ENCODE data around the gene COA6.

DNA sequence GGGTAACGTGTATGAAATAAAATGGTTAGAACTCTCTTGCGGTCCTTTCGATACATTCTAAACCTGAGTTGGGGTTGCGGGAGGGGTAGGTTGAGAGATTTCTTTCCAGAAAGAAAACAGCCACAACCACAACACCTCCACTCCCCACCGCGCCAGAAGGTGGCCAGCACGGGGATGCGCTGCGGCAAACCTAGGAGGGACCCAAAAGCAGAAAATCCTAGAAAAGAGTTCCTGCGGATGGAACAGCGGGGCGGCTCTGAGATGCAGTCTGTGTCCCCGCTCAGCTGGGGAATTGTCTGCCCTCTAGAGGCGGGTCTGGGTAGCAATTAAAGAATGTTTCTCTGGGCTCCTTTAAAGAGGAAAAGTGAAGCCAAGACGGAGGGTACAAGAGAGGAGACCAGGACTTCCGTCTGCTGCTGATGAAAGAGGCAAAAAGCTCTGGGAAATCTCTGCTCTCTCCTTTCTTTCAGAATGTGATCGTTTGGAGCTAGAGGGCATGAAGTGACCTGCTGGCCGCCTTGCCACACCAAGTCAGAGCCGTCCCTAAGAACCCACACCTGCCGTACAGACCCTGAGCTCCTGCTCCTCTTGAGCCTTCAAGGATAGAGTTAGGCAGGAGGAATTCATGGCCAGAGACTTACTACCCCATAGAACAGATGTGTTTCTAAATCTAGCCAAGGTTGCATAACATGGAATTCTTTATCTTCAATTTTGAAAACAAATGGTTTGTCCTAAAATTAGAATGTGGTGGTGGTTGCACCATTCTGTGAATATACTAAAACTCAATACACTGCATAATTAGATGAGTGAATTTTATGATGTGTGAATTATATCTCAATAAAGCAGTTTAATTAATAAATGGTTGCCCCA lies 46.5 kb upstream of the COA6 start:
- TF ChIP-seq, protein P1, sequence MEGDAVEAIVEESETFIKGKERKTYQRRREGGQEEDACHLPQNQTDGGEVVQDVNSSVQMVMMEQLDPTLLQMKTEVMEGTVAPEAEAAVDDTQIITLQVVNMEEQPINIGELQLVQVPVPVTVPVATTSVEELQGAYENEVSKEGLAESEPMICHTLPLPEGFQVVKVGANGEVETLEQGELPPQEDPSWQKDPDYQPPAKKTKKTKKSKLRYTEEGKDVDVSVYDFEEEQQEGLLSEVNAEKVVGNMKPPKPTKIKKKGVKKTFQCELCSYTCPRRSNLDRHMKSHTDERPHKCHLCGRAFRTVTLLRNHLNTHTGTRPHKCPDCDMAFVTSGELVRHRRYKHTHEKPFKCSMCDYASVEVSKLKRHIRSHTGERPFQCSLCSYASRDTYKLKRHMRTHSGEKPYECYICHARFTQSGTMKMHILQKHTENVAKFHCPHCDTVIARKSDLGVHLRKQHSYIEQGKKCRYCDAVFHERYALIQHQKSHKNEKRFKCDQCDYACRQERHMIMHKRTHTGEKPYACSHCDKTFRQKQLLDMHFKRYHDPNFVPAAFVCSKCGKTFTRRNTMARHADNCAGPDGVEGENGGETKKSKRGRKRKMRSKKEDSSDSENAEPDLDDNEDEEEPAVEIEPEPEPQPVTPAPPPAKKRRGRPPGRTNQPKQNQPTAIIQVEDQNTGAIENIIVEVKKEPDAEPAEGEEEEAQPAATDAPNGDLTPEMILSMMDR (IDR thresholded peaks at IDR 0.05), result peak; percentile 82
- no peak for TF ChIP-seq KDM1A (IDR thresholded peaks at IDR 0.05; ENCODE audit: low read depth)
- TF ChIP-seq, protein P2, sequence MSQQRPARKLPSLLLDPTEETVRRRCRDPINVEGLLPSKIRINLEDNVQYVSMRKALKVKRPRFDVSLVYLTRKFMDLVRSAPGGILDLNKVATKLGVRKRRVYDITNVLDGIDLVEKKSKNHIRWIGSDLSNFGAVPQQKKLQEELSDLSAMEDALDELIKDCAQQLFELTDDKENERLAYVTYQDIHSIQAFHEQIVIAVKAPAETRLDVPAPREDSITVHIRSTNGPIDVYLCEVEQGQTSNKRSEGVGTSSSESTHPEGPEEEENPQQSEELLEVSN (IDR thresholded peaks at IDR 0.05; ENCODE audit: borderline replicate concordance, low read depth), result no peak
- TF ChIP-seq, protein P3, sequence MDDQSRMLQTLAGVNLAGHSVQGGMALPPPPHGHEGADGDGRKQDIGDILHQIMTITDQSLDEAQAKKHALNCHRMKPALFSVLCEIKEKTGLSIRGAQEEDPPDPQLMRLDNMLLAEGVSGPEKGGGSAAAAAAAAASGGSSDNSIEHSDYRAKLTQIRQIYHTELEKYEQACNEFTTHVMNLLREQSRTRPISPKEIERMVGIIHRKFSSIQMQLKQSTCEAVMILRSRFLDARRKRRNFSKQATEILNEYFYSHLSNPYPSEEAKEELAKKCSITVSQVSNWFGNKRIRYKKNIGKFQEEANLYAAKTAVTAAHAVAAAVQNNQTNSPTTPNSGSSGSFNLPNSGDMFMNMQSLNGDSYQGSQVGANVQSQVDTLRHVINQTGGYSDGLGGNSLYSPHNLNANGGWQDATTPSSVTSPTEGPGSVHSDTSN (IDR thresholded peaks at IDR 0.05), result peak; percentile 57; the same call in 1 of the 2 replicates
